ENCODE data around the gene ATP6V1G2. TPM values are rescaled to one million over a fixed set of nuclear protein-coding genes. Genes with fewer than 3 reads are reported as not detected.
"Not testable (repeated sequence)": the region's sequence is repeated elsewhere in the genome, so short reads cannot be mapped to it uniquely, and the experiment has no call there.

ATP6V1G2 gene
- total RNA-seq, 1 experiment from 2014 or later: 3.1 TPM

GRCh38 chr6:31557443-31558317 is 11.3 kb upstream of the ATP6V1G2 start:
- intact Hi-C loops (cut with micrococcal nuclease; ENCODE audit: unreplicated experiment): no loop called here
- Histone ChIP-seq H3K4me1 (ENCODE audit: insufficient read depth, low read length, poor library complexity, severe bottlenecking) (no peaks in the 10 kb centered on the region), H3K9me3 (ENCODE audit: low read depth, low read length, poor library complexity, severe bottlenecking) (no peaks in the 10 kb centered on the region), H3K4me3 (ENCODE audit: low read depth, low read length, poor library complexity, severe bottlenecking) (no peak overlapping the region), H3K36me3 (ENCODE audit: insufficient read depth, low read length, poor library complexity, severe bottlenecking) (peaks cover 22% of the 10 kb centered on the region), H3K27me3 (replicated peaks; ENCODE audit: insufficient read depth, low read depth, low read length, poor library complexity) (no peaks in the 10 kb centered on the region), H3K27ac (ENCODE audit: low read depth, low read length, poor library complexity, severe bottlenecking) (no peak overlapping the region)
- TF ChIP-seq EZH2 (IDR thresholded peaks at IDR 0.05; ENCODE audit: borderline replicate concordance, low read depth, low read length, poor library complexity, severe bottlenecking) (no peak), CTCF (conservative IDR thresholded peaks at IDR 0.05; ENCODE audit: low read depth, low read length) (no peak)
- BruUV-seq (replicated peaks): no TSS peak
- ChIA-PET POLR2A (ENCODE audit: low non-redundant PET) (interaction anchor here (0.7 kb wide), 1 partner anchor 21 kb away, joined by 8 read pairs; no protein-coding TSS in a partner anchor), CTCF (no interaction called here)
- no peak for DNase-seq (ENCODE audit: low spot score)

- no TSS peak for BruUV-seq (replicated peaks)
These were observed 9.9 kb upstream of the ATP6V1G2 start for GRCh38 chr6:31556307-31556706.

GRCh38 chr6:31551371-31551770 is 5.0 kb upstream of the ATP6V1G2 start:
- H3K4me3 ChIP-seq (ENCODE audit: low read depth, low read length, poor library complexity, severe bottlenecking); H3K9me3 ChIP-seq (ENCODE audit: low read depth, low read length, poor library complexity, severe bottlenecking); H3K27ac ChIP-seq (ENCODE audit: low read depth, low read length, poor library complexity, severe bottlenecking); H3K27me3 ChIP-seq (replicated peaks; ENCODE audit: insufficient read depth, low read depth, low read length, poor library complexity); BruUV-seq (replicated peaks); POLR2A ChIA-PET (ENCODE audit: low non-redundant PET): not testable (repeated sequence)
- intact Hi-C loops (cut with micrococcal nuclease; ENCODE audit: unreplicated experiment): loop anchor here (1.0 kb wide), 1 partner anchor 47 kb away; no protein-coding TSS in a partner anchor
- peaks cover 18% of the 10 kb centered on the region for H3K36me3 ChIP-seq (ENCODE audit: insufficient read depth, low read length, poor library complexity, severe bottlenecking)
- peak; percentile 46 for DNase-seq (ENCODE audit: low spot score)
- TF ChIP-seq CTCF (conservative IDR thresholded peaks at IDR 0.05; ENCODE audit: low read depth, low read length): peak; percentile 32; the same call in 1 of the 2 replicates
- peaks cover 11% of the 10 kb centered on the region for H3K4me1 ChIP-seq (ENCODE audit: insufficient read depth, low read length, poor library complexity, severe bottlenecking)
- CTCF ChIA-PET: interaction anchor here (2.7 kb wide), 1 partner anchor 46 kb away, joined by 30 read pairs; no protein-coding TSS in a partner anchor

More at GRCh38 chr6:31556307-31556706, 9.9 kb upstream of the ATP6V1G2 start:
- Histone ChIP-seq H3K36me3 (ENCODE audit: insufficient read depth, low read length, poor library complexity, severe bottlenecking) (peaks cover 22% of the 10 kb centered on the region), H3K9me3 (ENCODE audit: low read depth, low read length, poor library complexity, severe bottlenecking) (no peaks in the 10 kb centered on the region), H3K4me1 (ENCODE audit: insufficient read depth, low read length, poor library complexity, severe bottlenecking) (no peaks in the 10 kb centered on the region), H3K27ac (ENCODE audit: low read depth, low read length, poor library complexity, severe bottlenecking) (no peak overlapping the region), H3K4me3 (ENCODE audit: low read depth, low read length, poor library complexity, severe bottlenecking) (no peak overlapping the region), H3K27me3 (replicated peaks; ENCODE audit: insufficient read depth, low read depth, low read length, poor library complexity) (no peaks in the 10 kb centered on the region)
- DNase-seq (ENCODE audit: low spot score): no peak
- intact Hi-C loops (cut with micrococcal nuclease; ENCODE audit: unreplicated experiment): no loop called here
- ChIA-PET CTCF (no interaction called here), POLR2A (ENCODE audit: low non-redundant PET) (no interaction called here)
- TF ChIP-seq CTCF (conservative IDR thresholded peaks at IDR 0.05; ENCODE audit: low read depth, low read length): no peak
- TF ChIP-seq EZH2 (IDR thresholded peaks at IDR 0.05; ENCODE audit: borderline replicate concordance, low read depth, low read length, poor library complexity, severe bottlenecking): no peak

All from A673 (cell line).